Measurements from ENCODE around the gene WDR33.

Gene WDR33

GRCh38 chr2:127695491-127696472, 115.2 kb downstream of the WDR33 start:
- peak; percentile 66 for DNase-seq (ENCODE audit: low spot score)

DNA sequence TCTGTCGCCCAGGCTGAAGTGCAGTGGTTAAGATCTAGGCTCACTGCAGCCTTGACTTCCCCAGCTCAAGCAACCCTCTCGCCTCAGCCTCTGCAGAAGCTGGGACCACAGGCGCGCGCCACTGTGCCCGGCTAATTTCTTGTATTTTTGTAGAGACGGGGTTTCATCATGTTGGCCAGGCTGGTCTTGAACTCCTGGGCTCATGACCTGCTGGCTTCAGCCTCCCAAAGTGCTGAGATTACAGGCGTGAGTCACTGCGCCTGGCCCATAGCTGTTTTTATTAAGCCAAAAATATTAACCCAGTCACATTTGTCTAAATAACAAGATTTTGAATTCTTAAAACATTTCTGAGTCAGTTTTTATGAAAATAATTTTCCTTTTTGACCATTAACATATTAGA, 116.0 kb downstream of the WDR33 start:
- no peak for DNase-seq (ENCODE audit: low spot score)

DNA sequence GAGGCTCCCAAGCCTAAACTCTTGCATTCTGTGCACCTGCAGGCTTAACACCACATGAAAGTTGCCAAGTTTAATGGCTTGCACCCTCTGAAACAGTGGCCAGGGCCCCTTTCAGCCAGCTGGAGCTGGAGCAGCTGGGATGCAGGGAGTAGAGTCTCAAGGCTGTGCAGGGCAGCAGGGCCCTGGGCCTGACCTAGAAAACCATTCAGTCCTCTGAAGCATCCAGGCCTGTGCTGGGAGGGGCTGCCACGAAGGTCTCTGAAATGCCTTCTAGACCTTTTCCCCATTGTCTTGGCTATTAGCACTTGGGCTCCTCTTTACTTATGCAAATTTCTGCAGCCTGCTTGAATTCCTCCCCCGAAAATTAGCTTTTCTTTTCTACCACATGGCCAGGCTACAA, 120.3 kb downstream of the WDR33 start:
- no peak for DNase-seq (ENCODE audit: low spot score)

- DNase-seq (ENCODE audit: low spot score), result no peak
Observed at GRCh38 chr2:127688405-127688804, 122.6 kb downstream of the WDR33 start.

DNA sequence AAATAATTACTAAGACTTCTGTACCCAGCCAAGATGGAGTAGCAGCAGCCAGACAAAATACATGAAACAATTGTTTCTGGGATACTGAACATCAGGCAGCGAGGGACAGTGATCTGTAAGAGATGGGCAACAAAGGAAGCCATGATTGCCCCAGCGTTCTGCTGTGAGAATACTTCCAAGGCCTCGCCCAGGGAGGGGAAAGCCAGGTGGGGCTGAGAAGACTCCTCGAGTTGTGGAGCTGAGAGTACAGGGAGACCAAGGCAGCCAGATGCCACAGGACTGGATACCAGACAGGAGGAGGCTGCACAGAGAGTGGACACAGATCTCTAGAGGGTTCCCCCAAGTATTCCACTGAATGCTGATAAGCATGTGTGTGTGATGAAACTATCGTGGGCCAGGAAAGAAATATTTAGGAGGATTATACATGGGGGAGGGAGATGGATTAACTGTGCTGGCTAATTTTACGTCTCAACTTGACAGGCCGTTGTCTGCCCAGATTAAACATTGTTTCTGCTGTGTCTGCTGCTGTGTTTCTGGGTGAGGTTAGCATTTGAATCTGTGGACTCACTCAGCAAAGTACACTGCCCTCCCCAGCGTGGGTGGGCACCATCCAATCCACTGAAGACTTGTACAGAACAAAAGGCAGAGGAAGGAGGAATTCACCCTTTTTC, 125.4 kb downstream of the WDR33 start:
- DNase-seq (ENCODE audit: low spot score), result no peak

DNA sequence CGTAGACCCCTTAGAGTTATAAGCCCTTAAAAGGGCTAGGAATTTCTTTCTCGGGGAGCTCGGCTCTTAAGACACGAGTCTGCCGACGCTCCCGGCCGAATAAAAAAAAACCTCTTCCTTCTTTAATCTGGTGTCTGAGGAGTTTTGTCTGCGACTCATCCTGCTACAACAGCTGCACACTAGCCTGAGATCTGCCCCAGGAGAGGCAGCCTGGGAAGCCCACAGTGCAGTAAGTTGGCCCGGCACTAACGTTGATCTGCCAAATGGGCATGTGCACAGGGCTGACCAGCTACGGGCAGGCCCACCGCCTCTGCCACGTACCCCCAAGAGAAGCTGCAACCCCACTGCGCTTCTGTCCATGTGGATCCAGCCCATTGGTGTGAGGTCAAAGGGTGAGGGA, 127.2 kb downstream of the WDR33 start:
- peak; percentile 38 for DNase-seq (ENCODE audit: low spot score)

- peak; percentile 1 for DNase-seq (ENCODE audit: low spot score)
Observed at GRCh38 chr2:127683056-127683455, 127.9 kb downstream of the WDR33 start.

GRCh38 chr2:127681976-127682857, 128.8 kb downstream of the WDR33 start:
- DNase-seq (ENCODE audit: low spot score), result peak; percentile 1

DNA sequence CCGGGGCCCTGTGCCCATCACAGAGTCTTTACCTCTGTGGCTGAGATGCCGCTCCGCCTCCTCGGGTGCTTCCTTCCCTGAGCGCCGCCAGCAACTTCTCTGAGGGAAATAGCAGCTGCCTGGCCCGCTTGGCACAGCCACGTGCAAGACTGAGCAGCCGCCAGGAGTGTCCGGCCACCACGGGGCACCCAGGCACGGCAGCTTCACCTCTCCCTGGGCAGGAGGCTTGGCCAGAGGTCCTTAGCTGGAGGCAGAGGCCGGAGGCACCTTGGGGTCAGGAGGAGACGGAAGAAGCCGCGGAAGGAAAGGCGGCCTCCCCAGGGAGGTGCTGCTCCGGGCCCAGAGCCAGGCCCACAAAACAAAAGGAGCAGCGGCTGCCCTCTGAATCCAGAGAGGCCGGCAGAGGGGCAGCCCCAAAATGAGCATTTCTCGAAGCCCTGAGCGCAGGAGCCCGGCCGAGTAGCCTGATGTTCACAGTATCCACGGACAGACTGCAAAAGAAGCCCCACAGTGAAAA, 129.6 kb downstream of the WDR33 start:
- peak; percentile 55 for DNase-seq (ENCODE audit: low spot score)

- DNase-seq (ENCODE audit: low spot score), result no peak
Observed at GRCh38 chr2:127680706-127681287, 130.2 kb downstream of the WDR33 start.

DNA sequence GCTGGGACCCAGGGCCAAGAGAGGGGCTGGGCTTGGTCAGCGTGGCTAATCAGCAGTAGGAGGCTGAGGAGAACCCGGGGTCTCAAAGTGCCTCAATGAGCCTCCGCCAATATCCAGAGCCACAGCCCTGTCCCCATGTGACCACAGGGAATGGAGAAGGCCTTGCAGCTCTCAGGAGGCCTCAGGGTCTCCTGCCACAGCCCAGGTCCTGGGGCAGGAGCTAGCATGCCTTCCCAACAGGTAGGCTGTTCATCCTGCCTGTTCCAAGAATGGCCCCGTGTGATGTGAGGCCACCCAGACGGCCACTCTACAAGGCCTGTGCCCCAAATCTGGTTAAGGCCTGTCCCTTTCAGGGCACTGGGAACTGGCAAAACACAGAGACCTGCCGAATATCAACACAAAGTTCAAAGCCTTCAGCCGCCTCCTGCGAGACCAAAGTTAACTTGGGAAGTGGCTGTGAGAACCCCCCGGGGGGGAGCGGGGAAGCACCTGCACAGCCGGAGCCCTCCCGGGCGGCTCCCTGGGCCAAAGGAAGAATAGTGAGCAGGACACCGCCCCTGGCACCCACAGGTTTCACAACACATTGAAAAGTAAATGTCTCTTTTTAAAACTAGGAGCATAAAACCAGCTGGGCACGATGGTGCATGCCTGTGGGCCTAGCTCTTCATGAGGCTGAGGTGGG, 131.2 kb downstream of the WDR33 start:
- no peak for DNase-seq (ENCODE audit: low spot score)

- no peak for DNase-seq (ENCODE audit: low spot score)
Observed at GRCh38 chr2:127678991-127679390, 132.0 kb downstream of the WDR33 start.

GRCh38 chr2:127678531-127678930, 132.4 kb downstream of the WDR33 start:
- DNase-seq (ENCODE audit: low spot score), result no peak

DNA sequence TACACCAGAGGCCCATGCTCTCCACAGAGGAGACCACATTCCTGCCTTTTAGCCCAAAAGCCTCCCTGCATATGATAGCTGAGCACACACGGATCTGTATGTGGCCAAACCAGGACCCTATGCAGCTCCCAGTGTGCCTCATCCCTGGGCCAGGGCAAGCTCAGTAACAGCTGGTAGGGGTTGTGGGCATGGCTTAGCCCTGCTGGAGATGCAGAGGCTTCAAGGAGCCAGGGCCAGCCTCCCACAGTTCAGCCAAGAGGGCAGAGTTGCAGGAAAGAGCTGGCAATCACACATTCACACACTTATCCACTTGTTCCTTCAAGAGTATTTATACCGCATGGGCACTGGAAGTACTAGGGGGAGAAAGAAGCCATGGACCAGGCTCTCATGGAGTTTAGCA, 134.1 kb downstream of the WDR33 start:
- no peak for DNase-seq (ENCODE audit: low spot score)

DNA sequence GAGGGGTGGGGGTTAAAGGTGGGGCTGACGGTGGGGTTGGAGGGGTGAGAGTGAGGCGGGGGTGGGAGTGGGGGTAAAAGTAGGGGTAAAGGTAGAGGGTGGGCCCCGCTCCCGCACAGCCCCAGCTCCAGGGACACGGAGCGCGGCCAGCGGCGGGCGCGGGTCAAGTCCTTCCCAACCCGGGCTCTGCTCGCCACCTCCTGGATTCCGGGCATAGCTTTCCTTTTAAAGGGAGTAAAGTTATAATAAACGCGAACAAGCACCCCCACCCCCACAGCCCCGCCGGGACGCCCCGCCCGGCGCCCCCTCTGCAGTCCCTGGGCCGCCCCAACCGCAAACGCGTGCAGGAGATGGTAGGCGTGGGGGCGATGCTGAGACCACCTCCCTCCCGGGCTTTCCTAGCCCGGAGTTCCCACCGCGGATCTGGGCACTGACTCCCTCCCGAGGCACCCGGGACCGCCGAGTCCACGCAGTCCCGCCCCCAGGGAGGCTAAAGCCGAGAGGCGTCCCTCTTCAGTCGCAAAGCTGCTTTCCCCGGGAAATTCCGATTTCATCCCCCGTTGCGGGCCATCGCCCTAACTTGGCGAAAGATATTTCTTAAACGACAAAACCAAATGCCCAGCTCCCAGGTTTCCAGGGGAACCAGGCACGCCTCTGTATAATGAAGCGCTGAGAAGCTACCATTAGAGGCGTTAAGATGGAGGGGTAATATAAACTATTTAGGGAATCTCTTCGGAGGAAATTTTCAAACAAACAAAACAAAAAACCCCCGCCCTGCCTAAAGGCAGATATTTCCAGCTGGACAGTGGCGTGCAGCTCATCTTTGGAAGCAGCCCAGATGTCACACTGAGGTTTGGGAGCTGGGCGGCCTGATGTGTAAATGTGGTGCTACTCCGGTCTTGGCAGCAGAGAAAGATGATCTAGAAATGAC, 135.4 kb downstream of the WDR33 start, which contains the start of gene LIMS2:
TSS of gene LIMS2 (minus strand) at position 200 of the 931 bp plus-strand sequence. CDS start 506 bp downstream, outside the sequence.
- DNase-seq (ENCODE audit: low spot score), result peak; percentile 89

DNA sequence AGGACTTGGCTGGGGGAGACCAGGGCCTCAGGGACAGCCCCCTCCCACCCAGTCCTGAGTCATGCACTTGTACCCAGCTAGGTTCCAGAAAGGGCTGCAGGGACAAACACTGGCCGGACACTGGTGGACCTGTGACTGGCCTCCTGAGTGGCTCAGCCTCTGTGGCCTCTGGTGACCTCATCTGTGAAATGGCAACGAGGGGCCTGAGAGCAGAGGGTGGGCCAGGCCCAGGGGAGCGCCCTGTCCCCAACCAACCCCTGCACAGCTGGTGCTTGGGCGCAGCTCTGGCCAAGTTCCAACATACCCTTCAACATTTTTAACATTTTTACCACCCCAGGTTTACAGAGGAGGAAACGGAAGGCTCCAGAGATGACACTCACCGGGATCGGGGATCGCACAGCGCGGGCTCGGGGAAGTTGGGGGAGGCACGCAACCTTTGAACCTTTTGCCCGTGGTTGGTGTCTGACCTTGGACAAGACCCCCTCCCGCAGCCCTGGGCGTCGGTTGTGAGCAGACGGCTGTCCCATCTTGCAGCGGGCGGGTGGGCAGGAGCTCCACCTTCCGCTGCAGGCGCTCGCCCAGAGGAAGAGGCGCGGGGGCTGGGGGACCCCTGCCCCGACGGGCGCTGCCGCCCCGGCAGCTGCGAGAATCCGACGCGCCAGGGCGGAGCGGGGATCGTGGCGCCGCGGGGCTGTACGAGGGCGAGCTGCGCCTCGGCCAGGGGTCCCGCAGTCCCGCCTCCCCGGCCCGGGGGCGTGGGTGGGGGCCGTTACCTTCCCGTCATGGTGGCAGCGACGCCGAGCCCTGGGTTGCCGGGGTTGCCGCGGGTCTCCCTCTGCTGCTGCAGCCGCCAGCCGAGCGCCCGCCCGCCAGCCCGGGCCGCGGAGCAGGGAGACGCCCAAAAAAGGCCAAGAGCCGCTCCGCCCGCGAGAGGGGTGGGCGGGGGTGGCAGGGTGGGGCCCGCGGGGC, 136.4 kb downstream of the WDR33 start:
- DNase-seq (ENCODE audit: low spot score), result peak; percentile 85

GRCh38 chr2:127673291-127674069, 137.5 kb downstream of the WDR33 start:
- no peak for DNase-seq (ENCODE audit: low spot score)
